ENCODE measurements around the gene MTMR4.

The MTMR4 gene

DNA sequence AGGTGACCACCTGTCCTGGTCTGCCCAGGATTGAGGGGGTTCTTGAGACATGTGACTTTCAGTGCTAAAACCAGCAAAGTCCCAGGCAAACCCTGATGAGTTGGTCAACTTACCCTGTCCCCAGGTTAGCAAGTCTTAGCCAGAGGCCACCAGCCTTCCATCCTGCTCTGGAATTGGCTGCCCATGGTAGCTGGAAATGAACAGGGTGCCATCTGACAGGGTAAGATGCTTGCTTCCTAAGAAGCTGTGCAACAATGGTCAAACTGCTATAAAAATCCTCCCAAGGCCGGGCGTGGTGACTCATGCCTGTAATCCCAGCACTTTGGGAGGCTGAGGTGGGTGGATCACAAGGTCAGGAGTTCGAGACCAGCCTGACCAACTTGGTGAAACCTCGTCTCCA lies 22.8 kb upstream of the MTMR4 start:
- TF ChIP-seq, protein P1, sequence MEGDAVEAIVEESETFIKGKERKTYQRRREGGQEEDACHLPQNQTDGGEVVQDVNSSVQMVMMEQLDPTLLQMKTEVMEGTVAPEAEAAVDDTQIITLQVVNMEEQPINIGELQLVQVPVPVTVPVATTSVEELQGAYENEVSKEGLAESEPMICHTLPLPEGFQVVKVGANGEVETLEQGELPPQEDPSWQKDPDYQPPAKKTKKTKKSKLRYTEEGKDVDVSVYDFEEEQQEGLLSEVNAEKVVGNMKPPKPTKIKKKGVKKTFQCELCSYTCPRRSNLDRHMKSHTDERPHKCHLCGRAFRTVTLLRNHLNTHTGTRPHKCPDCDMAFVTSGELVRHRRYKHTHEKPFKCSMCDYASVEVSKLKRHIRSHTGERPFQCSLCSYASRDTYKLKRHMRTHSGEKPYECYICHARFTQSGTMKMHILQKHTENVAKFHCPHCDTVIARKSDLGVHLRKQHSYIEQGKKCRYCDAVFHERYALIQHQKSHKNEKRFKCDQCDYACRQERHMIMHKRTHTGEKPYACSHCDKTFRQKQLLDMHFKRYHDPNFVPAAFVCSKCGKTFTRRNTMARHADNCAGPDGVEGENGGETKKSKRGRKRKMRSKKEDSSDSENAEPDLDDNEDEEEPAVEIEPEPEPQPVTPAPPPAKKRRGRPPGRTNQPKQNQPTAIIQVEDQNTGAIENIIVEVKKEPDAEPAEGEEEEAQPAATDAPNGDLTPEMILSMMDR (conservative IDR thresholded peaks at IDR 0.05) = no peak

DNA sequence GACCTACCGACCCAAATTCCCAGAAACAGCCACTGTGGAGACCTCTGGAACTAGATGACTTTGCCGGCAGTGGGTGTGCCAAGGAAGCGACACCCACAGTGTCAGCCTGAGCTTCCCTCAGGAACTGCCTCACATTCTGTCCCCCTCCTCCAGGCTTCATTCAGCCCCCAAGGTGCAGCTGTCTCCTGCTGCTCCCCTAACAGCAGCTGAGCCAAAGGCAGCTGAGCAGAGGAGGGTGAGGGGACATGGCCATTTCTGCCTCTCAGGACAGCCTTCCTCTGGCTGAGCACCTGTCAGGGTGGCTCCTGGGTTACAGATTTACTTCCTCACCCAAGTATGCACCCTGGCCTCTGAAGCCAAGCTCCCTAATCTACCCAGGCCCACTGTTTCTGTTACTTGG lies 22.1 kb upstream of the MTMR4 start:
- no peak overlapping the region for H3K27ac ChIP-seq
- TF ChIP-seq, protein P1 (conservative IDR thresholded peaks at IDR 0.05) = no peak

More for the DNA sequence above, 22.8 kb upstream of the MTMR4 start:
- H3K27ac ChIP-seq = no peak overlapping the region

DNA sequence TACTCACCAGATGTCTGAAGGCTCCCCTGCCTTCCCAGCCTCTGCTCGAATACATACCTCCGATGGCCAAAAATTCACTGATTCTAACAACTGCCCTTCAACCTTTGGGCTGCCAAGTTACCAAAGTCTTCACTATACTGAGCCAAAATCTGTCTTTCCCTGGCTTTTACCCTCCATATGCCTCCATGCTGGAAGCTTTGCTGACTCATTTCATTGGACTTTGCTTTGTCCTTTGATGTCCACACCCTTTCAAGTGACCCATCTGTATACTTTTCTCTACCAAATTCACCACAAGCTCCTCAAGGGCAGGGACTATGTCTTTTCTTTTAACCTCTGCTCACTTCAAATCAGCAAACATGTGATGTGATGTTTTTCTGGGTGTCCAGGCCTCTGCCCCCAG lies 21.0 kb upstream of the MTMR4 start:
- TF ChIP-seq, protein P1 (conservative IDR thresholded peaks at IDR 0.05) = no peak
- no peak overlapping the region for H3K27ac ChIP-seq

DNA sequence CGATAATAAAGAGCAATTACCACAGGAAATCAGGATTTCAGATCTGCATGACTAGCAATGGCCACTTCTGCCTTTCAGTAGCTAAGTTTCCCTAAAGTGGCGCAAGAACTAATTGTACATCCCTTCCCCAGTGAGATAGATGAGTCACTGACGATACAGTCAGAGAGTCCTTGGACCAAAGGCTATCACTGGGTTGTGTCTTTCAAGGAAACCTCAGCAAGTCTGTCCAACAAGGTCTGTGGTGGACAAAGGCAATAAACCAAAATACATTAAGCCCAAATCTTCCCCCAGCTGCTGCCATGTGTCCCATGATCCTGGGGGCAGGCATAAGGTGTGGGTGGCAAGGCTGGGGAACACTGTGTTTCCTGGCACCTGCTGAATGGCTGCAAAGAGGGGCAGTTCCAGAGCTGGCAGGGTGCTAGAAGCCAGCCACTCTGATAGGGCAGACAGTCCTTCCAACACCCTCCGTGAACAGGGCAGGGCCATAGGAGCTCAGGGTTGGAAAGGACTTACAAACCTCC lies 20.5 kb upstream of the MTMR4 start:
- no peak overlapping the region for H3K27ac ChIP-seq
- TF ChIP-seq, protein P1 (conservative IDR thresholded peaks at IDR 0.05) = no peak

DNA sequence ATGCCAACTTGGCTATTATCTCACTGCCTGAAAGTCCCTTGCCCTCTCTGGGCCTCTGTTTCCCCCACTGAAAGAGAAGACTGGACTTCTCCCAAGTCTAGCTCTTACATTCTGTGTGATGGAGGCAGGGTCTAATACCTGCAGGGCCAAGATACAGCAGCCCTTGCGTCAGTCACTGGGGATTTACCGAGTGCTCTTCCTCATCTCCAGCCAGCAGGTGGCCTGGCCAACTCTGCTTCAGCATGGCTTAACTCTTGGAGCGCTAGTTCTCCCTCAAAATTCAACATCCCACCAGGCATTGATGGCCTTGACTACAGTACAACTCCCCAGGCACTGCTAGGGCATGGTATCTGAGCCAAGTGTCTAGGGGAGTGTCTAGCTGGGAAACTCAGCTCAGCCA lies 19.9 kb upstream of the MTMR4 start:
- H3K27ac ChIP-seq = no peak overlapping the region
- TF ChIP-seq, protein P1 (conservative IDR thresholded peaks at IDR 0.05) = no peak

DNA sequence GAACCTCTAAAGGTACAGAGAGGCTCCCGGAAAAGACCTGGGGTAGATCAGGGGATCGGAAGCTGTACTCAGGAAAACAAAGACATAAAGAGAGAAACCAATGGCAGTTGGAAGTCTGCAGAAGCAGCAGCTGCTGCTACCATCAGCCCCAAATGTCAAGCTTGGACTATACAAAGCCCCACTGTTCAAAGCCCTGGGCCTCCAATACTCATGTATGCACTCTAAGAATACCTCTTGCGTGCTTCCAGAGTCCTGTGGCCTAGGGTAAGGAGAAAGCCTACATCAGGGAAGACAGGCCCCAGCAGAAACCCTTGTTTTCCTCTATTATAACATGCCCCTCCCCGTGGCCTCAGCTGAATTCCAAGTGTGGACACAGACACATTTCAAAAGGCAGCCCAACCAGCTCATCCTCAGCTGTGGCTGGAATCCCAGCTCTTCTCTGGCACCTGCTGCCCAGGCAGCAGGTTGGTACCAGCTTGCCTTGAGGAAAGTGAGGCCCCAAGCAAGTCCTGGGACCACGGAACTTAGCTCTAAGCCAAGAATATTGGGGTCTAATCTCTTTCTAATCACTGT lies 19.3 kb upstream of the MTMR4 start:
- TF ChIP-seq, protein P1 (conservative IDR thresholded peaks at IDR 0.05) = no peak
- no peak overlapping the region for H3K27ac ChIP-seq

DNA sequence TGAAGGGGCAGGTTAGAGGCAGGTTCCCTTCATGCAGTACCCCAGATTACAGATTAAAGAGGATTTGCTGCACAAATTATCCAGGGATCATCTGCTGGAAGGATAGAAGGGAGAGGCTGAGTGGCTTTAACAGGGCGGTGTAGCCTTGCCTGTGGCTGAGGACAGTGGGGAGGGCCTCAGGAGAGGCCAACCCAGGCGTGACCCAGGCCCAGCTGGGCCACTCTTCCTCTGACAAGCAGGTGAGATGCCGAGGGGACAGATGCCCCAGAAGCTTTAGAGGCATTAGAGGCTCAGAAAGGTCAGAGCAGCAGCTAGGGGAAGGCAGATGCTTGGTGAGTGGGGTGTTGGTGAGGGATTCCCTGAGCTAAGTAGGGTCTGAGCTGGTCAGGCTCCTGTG lies 18.1 kb upstream of the MTMR4 start:
- H3K27ac ChIP-seq = no peak overlapping the region; the same call in 1 of the 2 replicates
- TF ChIP-seq, protein P1 (conservative IDR thresholded peaks at IDR 0.05) = no peak

All from VCaP (cell line).